Measurements from ENCODE around the gene GNAS-AS1.
A peak's percentile ranks its signal among the peaks of the same experiment; 100 is the strongest.

The GNAS-AS1 gene

GRCh38 chr20:58850693-58851174 is at the start of gene GNAS-AS1:
GNAS-AS1 (minus strand) TSS chr20:58850902.
- DNase-seq (ENCODE audit: low read depth in 2 of 2), result peak; percentile 72 to 75

DNA sequence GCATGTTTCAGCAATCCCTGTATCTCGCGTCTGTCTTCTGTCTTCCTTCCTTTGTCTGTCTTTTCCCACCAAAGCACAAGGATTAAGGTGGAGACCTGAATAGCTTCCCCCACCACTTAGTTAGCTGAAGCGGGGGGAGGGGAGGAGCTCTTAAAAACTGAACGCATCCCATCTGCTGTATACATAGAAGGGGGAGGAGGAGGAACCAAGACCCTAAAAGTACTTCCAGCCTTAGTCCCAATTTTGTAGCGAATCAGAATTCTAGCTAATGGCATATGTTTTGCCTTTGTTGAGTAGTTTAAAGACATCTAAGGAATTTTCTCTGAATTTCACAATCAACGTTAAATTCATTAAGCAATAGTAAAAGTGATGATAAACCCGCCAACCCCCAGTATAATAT is 49.7 kb upstream of the GNAS-AS1 start:
- no peak for DNase-seq (ENCODE audit: low read depth in 2 of 2)

GRCh38 chr20:58899512-58899911 is 48.8 kb upstream of the GNAS-AS1 start:
- no peak for DNase-seq (ENCODE audit: low read depth in 2 of 2)

GRCh38 chr20:58898629-58899408 is 48.1 kb upstream of the GNAS-AS1 start:
- DNase-seq (ENCODE audit: low read depth in 2 of 2), result no peak

DNA sequence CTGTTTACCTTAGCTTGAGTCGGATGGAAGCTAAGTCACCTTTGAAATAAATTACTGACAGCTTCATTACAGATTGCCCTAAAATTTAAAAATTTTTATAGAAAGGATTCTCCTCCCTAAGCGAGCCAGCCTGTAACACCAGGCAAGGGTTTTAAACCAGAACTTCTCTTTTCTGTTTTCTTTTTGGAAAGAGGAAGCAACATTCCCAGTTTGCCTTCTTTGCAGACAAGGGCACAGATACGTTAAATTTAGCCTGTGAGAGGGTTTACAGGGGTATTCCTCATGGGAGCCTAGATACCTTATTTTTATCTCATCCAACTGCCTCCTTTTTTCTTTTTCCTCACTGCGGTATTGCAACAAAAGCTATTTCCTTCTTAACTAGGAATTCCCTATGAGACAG is 46.8 kb upstream of the GNAS-AS1 start:
- no peak for DNase-seq (ENCODE audit: low read depth in 2 of 2)

DNA sequence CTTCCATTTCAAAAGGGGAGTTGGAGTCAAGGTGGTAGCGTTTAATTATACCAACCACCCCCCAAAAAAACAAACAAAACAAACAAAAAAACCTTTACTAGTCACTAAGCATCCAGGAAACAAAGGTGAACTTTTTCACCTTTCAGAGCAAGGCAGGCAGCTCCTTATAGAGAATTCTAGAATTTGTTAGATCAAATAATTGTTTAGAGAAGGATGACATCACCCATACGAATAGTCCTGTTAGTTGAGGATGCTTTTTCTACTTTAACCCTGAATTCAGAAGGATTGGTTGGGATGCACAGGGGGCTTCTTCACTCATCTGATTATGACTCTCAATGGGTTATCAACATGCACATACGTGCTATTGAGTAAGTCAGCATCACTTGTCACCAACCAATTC is 46.1 kb upstream of the GNAS-AS1 start:
- DNase-seq (ENCODE audit: low read depth in 2 of 2), result no peak

DNA sequence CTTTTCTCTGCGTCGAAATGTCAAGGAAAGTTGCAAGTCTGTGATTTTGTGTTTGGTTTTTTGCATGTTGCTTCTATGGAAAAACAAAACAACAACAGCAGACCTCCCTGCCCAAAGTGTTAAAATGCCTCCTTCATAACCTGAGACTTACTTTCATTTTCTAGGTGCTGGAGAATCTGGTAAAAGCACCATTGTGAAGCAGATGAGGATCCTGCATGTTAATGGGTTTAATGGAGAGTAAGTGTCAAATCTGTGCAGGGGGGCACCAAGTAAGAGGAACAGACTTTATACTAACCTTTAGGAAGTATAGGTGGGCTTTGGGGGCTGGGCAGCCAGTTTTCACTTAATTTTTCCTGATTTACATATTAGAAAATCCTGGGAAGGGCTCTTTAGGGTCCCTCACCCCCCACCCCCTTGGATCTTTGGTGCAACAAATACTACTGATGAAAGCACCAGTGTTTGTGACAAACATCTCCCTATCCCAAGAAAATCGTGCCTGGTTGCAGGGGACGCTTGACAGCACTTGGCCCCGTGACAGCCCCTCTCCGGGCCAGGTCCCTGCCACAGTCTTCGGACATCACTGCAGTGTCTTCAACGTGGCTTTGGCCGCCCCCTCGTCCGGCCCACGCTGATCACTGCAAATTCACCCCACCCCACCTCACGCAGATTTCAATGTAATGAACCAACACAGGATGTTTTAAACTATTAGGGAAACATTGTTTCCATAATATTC is 44.9 kb upstream of the GNAS-AS1 start:
- no peak for DNase-seq (ENCODE audit: low read depth in 2 of 2)

- DNase-seq (ENCODE audit: low read depth in 2 of 2), result no peak
Measured at GRCh38 chr20:58894652-58895447, 44.1 kb upstream of the GNAS-AS1 start.

- DNase-seq (ENCODE audit: low read depth in 2 of 2), result peak in 1 of 2 donors; percentile 43
Measured at GRCh38 chr20:58893355-58894120, 42.8 kb upstream of the GNAS-AS1 start.

DNA sequence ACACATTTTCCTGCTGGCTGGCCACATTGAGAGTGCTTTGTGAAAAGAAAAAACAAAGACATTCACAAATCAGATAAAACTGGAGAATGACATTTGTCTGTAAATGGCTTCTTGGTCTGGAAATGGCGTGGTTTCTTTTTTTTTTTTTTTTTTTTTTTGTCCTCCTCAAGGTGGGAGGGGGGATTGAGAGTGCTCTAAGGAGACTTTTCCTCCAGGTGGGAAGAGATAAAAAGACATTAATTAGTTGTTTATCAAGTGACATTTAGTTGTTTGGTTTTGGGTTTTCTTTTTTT is 42.2 kb upstream of the GNAS-AS1 start:
- DNase-seq (ENCODE audit: low read depth in 2 of 2), result no peak

DNA sequence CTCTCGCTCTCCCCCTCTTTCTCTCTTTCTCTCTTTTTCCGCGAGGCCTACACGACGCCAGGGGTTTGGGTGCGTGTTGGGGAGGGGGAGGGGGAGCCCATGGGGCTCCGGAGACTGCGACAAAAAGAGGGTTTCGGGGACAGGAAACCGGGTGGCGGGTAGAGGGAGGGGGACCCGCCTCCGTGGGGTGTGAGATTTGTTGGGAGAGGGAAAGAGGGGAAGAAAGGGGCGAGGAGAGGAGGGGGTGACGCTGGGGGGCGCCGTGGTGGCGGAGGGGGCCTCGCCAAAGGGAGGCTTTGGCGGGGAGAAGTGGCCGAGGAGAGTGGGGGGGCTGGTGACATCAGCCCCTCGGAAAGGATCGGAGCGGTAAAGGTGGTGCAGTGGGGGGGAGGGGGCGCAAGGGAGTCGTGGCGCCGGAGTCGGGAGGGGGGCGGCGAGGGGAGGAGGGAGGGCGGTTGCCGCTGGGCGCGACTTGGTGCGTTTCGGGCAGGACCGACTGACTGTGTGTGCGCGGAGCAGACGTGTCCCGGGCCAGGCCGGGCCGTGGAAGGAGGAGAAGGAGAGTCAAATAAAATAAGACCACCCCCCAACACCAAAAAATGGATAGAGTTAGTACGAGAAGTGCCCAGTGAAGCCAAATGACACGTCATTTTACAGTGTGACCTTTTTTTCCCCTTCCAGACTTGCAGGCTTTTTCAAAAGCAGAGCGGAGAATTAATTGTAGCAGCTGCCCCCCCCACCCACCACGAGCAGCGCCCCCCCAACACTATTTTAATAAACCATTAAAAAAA is 41.6 kb upstream of the GNAS-AS1 start:
- peak; percentile 64 to 65 for DNase-seq (ENCODE audit: low read depth in 2 of 2)

DNA sequence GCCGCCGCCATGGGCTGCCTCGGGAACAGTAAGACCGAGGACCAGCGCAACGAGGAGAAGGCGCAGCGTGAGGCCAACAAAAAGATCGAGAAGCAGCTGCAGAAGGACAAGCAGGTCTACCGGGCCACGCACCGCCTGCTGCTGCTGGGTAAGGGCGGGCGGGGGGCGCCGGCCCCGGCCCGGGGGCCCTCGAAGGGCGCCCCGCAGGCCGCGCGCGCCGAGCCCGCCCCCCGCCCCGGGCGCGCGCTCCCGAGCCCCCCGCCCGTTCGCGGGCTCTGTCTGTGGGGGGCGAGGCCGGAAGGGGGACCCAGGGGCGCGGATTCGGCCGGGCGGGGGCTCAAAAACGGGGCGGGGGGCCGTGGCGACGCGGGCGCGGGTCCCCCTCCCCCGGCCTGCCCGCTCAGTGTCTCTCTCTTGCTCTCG is 41.0 kb upstream of the GNAS-AS1 start:
- DNase-seq (ENCODE audit: low read depth in 2 of 2), result no peak

- peak; percentile 54 to 61 for DNase-seq (ENCODE audit: low read depth in 2 of 2)
Measured at GRCh38 chr20:58891086-58891717, 40.5 kb upstream of the GNAS-AS1 start.

- peak; percentile 61 to 66 for DNase-seq (ENCODE audit: low read depth in 2 of 2)
Measured at GRCh38 chr20:58890518-58891085, 39.9 kb upstream of the GNAS-AS1 start.

- no peak for DNase-seq (ENCODE audit: low read depth in 2 of 2)
Measured at GRCh38 chr20:58889798-58890517, 39.3 kb upstream of the GNAS-AS1 start.

DNA sequence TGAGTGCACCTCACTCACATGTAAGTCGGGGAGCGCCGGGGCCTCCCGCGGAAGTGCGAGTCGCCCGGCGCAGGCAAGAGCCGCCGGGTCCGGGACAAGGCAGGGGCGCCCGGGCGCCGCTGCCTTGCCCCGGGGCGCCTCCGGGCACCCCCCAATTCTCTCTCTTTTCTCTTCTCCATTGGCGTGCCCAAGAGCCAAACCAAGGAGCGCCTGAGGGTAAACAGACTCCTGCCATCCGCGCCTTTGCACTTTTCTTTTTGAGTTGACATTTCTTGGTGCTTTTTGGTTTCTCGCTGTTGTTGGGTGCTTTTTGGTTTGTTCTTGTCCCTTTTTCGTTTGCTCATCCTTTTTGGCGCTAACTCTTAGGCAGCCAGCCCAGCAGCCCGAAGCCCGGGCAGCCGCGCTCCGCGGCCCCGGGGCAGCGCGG is 38.6 kb upstream of the GNAS-AS1 start:
- DNase-seq (ENCODE audit: low read depth in 2 of 2), result no peak

GRCh38 chr20:58888521-58889333 is 38.0 kb upstream of the GNAS-AS1 start:
- DNase-seq (ENCODE audit: low read depth in 2 of 2), result peak; percentile 65 to 71

DNA sequence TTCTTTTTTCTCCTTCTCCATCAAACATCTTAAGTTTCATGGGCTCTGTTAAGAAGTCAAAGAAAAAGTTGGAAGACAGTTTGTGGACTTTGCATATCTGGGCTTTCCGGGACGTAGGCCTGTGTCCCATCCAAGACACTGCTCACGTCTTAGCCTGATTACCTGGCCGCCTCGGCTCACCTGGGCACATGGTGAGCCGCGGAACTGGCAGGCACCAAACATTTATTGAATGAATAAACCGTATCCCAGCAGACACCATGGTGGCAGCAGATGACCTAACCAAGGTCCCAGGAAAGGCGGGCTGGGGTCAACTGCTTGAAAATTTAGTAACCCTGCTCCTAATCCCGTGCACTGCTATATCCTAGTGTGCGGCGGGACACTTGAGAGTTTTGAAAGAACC is 37.4 kb upstream of the GNAS-AS1 start:
- no peak for DNase-seq (ENCODE audit: low read depth in 2 of 2)
